ENCODE measurements around the gene ADARB2. TPM values are rescaled to one million over a fixed set of nuclear protein-coding genes. Genes with fewer than 3 reads are reported as not detected.
A peak's percentile ranks its signal among the peaks of the same experiment; 100 is the strongest.

ADARB2 gene
- total and polyA plus RNA-seq, 10 of the 15 experiments (the other 5 are each of a cell fraction or from before 2014, with no cell fraction given): 0.02 to 4.1 (median 0.76) TPM

- no peak for ATAC-seq
- no peaks in the 10 kb centered on the region for H4K20me1 ChIP-seq (ENCODE audit: control insufficient read depth, insufficient read depth)
- no peak overlapping the region for H3K4me3 ChIP-seq
- ChIA-PET RAD21 (ENCODE audit: unreplicated experiment) (interaction anchor here (1.0 kb wide), 1 partner anchor 15 kb away, joined by 3 read pairs; no protein-coding TSS in a partner anchor), SMC1A (ENCODE audit: uncharacterized antibody, unreplicated experiment) (interaction anchor here (1.0 to 2.2 kb wide), 4 partner anchors 9 to 16 kb away, joined by 3 to 11 read pairs (median 4); no protein-coding TSS in a partner anchor), POLR2A (no interaction called here), CTCF (interaction anchor here (1.4 to 1.7 kb wide), 2 partner anchors 9 to 11 kb away, joined by 4 to 7 read pairs; no protein-coding TSS in a partner anchor)
- H3K36me3 ChIP-seq (ENCODE audit: control insufficient read depth in 2 of 2, insufficient read depth in 2 of 2, low read length in 1 of 2): no peaks in the 10 kb centered on the region
- no peaks in the 10 kb centered on the region for H3K27me3 ChIP-seq (replicated peaks in 1 of 2; ENCODE audit: control insufficient read depth in 2 of 2, insufficient read depth in 2 of 2, low read length in 1 of 2)
- no peaks in the 10 kb centered on the region for H3K79me2 ChIP-seq (ENCODE audit: control insufficient read depth, insufficient read depth, low read length)
- no peak for FAIRE-seq
- TF ChIP-seq HSF1 (IDR thresholded peaks at IDR 0.05; ENCODE audit: low read depth, low read length) (no peak), EP300 (IDR thresholded peaks at IDR 0.05; ENCODE audit: borderline replicate concordance in 1 of 2, control insufficient read depth in 1 of 2, low read depth in 2 of 2, low read length in 2 of 2) (no peak), ZBTB40 (IDR thresholded peaks at IDR 0.05; ENCODE audit: borderline replicate concordance) (no peak), ZNF24 (IDR thresholded peaks at IDR 0.05) (0 out of 2 replicates have a peak, but pooled peaks have one; percentile 27)
- H3K27ac ChIP-seq (ENCODE audit: control insufficient read depth, insufficient read depth): no peak overlapping the region
- in situ Hi-C loops (cut with MboI): no loop called here
- H3K9me3 ChIP-seq (replicated peaks; ENCODE audit: control insufficient read depth, insufficient read depth, low read length): no peaks in the 10 kb centered on the region
- no peak overlapping the region for H3K9ac ChIP-seq (ENCODE audit: control insufficient read depth, insufficient read depth, low read length)
- H3K4me1 ChIP-seq (ENCODE audit: control insufficient read depth, insufficient read depth, low read length): no peaks in the 10 kb centered on the region
- no peak overlapping the region for H2AFZ ChIP-seq (ENCODE audit: control insufficient read depth, low read depth, low read length)
- no TSS peak for BruUV-seq (replicated peaks)
- no peak overlapping the region for H3K4me2 ChIP-seq (ENCODE audit: control insufficient read depth, insufficient read depth)
- intact Hi-C loops (cut with micrococcal nuclease; ENCODE audit: unreplicated experiment): no loop called here
- WGBS (ENCODE audit: insufficient coverage, insufficient replicate concordance, low lambda C conversion rate, missing lambda C conversion rate): 0% methylated on average over 3 of the region's 3 CpGs
- DNase-seq (ENCODE audit: low read depth, low spot score): no peak
Observed at GRCh38 chr10:1432161-1432560, 305.2 kb downstream of the ADARB2 start.

All from GM12878 (cell line).